NOMO-1 treated with dmso at 0.1 percent for 144 hours (cell line): ENCODE measurements around the gene PTGES2.
"Not testable (repeated sequence)": the region's sequence is repeated elsewhere in the genome, so short reads cannot be mapped to it uniquely, and the experiment has no call there.

Source experiments
- DNase-seq: peaks from one replicate; lab custom pipeline; 2025; ENCODE audit not compliant: unreplicated experiment; lab: John Stamatoyannopoulos, UW

PTGES2 gene

GRCh38 chr9:128139621-128140020 is 12.1 kb upstream of the PTGES2 start:
- no peak for DNase-seq

DNA sequence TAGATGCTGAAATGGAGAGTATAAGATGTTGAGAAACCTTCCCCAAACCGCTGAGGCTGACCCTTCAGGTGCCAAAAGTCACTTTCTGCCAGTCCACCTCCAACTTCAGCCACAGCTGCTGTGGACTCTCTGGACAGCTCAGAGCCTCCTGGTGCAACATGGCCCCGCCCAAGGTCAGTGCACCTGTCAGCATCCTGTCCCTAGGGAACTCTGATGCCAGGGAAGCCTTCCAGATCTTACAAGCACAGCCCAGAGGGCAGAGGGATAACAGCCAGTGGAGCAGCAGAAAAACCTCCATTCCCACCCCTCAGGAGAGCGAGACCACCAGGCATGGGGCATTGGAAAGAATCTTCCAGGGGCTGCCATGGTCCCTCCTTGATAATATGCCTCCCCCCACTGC is 10.5 kb upstream of the PTGES2 start:
- no peak for DNase-seq

GRCh38 chr9:128136816-128137793 is 9.6 kb upstream of the PTGES2 start:
- DNase-seq = peak; percentile 12

DNA sequence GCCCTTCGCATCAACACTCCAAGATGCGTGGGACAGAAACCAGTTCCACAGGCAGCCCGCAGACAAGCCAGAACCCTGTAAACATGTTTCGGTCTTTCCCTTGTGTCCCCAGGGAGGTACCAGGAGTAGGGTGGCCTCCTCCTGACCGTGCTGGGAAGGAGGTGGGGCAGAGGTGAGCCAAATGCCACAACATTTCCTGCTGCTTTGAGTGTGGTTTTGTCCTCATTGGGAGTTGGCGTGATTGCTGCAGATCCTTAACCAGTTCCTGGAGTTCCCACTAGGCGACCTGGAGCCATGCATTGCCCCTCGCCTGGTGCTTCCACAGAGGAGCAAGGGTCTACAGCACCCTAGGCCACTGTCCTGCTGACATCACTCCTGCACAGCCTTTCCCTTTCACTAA is 8.0 kb upstream of the PTGES2 start:
- not testable (repeated sequence) for DNase-seq

DNA sequence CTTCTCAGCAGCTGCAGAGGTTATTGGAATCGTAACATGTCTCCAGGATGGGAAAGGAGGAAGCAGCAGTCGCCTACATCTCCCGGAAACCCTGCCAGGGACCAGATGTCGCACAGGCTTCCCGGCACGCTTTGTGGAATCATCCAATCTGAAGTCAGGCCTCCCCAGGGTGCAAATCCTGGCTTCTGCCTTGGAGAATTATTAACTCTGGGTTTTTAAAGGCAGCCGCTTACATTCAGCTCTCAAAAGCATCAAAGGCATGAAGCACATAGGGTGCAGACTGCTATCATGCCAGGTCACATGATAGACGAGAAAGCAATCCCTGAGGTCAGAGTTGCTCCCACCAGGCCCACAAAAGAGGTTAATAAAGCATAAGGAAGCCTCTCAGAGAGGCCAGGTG is 4.6 kb upstream of the PTGES2 start:
- not testable (repeated sequence) for DNase-seq

- DNase-seq = not testable (repeated sequence)
These were observed 3.8 kb upstream of the PTGES2 start for GRCh38 chr9:128131346-128131745.

- DNase-seq = not testable (repeated sequence)
These were observed 3.1 kb upstream of the PTGES2 start for GRCh38 chr9:128130651-128131050.

DNA sequence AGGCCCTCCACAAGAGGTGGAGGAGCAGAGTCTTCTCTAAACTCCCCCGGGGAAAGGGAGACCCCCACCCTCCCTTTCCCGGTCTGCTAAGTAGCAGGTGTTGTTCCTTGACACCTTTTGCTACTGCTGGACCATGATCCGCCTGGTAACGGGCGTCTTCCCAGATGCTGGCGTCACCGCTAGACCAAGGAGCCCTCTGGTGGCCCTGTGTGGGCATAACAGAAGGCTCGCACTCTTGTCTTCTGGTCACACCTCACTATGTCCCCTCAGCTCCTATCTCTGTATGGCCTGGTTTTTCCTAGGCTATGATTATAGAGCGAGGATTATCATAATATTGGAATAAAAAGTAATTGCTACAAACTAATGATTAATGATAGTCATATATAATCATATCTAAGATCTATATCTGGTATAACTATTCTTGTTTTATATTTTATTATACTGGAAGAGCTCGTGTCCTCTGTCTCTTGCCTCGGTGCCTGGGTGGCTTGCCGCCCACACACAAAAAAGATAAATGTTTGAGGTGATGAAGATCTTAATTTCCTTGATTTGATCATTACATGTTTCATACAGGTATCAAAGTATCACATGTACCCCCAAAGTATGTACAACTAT is 2.6 kb upstream of the PTGES2 start:
- DNase-seq = not testable (repeated sequence)

DNA sequence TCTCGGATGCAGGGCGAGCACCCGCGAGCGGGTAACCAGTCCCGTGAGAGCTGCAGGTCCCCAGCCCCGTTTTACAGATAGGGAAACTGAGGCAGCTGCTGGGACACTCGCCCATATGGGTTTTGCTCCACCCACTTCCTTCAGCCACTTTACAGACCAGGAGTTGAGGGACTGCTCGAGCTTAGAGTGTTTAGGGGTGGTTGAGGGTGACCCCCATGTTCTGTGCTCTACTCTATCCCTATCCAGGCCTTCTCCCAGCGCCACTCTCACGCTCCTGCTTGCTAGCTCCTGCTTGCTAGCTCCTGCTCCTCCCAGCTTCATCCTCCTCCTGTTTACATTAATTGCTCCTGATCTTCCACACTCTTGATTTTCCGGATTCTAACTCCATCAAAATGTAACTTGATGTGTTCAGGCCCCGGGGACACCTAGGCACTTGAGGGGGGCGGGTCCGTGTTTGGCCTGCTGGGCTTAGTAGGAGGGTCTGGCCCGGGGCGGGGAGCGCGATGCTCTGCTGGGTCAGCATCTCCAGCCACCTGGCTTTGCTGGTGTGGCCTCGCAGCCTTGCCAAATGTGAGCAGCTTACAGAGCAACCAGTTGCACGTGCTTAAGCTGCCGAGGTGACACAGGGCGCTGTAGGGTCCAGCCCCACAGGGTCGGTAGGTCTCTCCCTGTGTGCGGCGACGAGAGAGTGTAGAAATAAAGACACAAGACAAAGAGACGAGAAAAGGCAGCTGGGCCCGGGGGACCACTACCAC is 1.5 kb upstream of the PTGES2 start:
- no peak for DNase-seq

- DNase-seq = peak; percentile 79
These were observed 684 bp upstream of the PTGES2 start for GRCh38 chr9:128127990-128128835.

- DNase-seq = no peak
These were observed 1.8 kb downstream of the PTGES2 start for GRCh38 chr9:128125580-128126354.

GRCh38 chr9:128124873-128125579 is 2.5 kb downstream of the PTGES2 start:
- DNase-seq = peak; percentile 9

- no peak for DNase-seq
These were observed 3.1 kb downstream of the PTGES2 start for GRCh38 chr9:128124451-128124850.

GRCh38 chr9:128123451-128124080 is 4.0 kb downstream of the PTGES2 start:
- no peak for DNase-seq

- DNase-seq = no peak
These were observed 4.7 kb downstream of the PTGES2 start for GRCh38 chr9:128122809-128123175.

DNA sequence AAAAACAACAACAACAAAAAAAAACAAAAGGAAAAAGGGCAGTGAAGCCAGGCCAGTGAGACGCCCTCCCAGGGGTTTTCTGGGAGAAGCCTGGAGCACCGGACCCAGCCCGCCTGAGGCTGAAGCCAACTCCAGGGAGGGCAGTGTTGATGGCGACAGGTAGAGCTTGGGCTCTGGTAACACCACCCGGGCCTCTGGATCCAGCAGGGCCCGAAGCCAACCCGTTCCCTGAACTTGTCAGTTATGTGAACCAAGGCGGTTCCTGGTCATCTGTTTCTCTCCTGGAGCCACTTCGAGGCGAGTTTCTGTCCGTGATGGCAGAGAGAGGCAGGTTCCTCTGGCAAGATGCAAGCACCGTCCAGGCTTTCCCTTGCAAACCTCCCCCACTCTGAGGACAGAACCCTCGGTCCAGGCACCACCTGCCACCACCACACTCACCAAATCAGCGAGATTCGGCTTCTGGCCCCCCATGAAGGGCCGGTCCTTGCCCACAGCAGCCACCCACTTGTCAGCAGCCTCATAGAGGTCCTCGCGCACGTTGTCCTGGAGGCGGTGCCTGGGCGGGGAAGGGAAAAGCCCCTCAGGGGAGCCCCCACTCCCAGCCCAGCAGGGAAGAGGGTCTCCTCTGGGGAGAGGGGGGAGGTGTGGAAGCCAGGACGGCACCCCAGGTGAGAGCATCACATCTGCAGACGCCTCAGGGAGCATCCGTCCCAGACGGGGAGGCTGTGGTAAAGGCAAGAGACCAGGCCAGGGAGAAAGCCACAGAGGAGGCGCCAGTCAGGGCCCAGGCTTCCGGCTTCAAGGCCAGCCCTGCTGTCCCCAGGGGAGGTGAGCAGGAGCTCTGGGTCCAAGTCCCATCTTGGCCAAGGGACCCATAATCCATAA is 5.4 kb downstream of the PTGES2 start:
- no peak for DNase-seq

GRCh38 chr9:128121466-128121810 is 6.1 kb downstream of the PTGES2 start:
- DNase-seq = no peak
